HCEC 1CT (cell line): ENCODE measurements around the gene FMN2.

Source experiments
- DNase-seq: peaks from one replicate; pipeline ENCODE4 v3.0.0-alpha.2; 2017

The FMN2 gene

DNA sequence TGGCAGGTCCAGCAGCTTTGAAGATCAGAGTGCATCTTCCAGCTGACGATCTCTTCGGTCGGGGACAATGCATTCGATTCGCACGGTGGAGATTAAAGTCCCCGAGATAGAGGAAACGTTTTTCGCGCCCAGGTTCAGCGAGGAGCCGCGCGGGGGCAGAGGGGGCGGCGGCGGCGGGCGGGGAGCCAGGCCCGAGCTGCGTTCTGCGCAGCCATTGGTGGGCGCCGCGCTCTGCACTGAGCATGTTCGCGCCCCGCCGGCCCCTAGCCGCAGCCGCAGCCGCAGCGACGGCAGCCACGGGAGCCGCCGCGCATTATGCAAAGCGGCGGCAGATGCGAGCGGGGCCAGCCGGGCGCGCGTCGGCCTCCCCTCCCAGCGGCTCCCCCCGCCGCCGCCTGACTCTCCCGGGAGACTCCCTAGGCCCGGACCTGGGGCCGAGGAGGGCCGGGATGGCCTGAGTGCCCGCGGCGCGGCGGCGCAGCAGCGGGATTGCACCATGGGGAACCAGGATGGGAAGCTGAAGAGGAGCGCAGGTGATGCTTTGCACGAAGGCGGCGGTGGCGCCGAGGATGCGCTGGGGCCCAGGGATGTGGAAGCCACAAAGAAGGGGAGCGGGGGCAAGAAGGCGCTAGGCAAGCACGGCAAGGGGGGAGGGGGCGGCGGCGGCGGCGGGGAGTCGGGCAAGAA lies at the start of gene FMN2:
FMN2 (plus strand) TSS at position 270 of the 687 bp plus-strand sequence; CDS start at position 497, 227 bp downstream.
- DNase-seq: peak; percentile 80

GRCh38 chr1:240044620-240045019 lies 47.1 kb upstream of the FMN2 start:
- no peak for DNase-seq

- DNase-seq: no peak
Observed at GRCh38 chr1:240046000-240046399, 45.7 kb upstream of the FMN2 start.

DNA sequence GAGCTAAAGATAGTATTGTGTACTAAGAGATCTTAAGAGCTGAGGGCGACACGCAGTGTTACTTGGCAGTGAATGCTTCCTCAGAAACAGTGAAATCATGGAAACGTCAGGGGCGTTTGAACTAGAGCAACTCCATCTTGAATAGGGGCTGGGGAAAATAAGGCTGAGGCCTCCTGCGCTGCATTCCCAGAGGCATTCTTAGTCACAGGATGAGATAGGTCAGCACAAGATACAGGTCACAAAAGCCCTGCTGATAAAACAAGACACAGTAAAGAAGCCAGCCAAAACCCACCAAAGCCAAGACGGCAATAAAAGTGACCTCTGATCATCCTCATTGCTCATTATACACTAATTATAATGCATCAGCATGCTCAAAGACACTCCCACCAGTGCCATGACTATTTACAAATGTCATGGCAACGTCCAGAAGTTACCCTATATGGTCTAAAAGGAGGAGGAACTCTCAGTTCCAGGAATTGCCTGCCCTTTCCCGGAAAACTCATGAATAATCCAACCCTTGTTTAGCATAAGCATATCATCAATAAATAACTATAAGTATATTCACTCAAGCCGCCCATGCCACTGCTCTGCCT lies 37.5 kb upstream of the FMN2 start:
- no peak for DNase-seq

DNA sequence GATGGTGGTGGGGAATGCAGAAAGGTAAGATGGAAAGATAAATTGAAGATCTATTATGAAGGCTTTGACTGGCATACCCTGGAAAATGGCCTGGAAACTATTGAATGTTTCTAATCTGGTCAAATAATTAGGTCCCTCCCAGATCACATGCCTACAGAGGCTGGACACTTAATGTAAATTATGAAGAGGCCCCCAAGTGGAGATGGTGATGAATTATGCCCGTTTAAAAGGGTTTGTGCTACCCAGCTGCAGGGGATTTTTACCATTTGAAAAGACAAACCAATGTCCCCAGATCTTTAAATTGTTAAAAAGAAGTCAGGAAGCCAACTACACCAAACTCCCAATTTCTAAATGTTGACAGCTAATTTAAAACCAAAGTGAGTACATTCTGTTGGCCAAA lies 35.7 kb upstream of the FMN2 start:
- DNase-seq: no peak

DNA sequence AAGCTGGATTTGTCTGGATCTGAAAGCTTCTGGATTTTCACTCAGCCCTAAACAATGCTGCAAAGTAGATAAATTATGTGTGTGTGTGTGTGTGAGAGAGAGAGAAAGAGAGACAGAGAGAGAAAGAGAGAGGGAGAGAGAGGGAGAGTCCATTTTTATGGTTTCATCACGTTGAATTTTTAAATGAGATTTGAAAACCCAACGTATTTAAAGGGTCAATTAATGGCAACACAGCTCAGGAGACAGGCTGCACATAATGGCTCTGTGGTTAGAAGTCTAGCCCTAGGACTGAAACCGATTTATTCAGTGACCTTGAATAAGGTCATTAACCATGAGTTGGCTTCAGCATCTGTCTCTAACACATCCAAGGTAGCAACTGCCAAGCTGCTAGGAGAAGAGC lies 35.3 kb upstream of the FMN2 start:
- no peak for DNase-seq

GRCh38 chr1:240058049-240058448 lies 33.6 kb upstream of the FMN2 start:
- no peak for DNase-seq

GRCh38 chr1:240068961-240069360 lies 22.7 kb upstream of the FMN2 start:
- no peak for DNase-seq

DNA sequence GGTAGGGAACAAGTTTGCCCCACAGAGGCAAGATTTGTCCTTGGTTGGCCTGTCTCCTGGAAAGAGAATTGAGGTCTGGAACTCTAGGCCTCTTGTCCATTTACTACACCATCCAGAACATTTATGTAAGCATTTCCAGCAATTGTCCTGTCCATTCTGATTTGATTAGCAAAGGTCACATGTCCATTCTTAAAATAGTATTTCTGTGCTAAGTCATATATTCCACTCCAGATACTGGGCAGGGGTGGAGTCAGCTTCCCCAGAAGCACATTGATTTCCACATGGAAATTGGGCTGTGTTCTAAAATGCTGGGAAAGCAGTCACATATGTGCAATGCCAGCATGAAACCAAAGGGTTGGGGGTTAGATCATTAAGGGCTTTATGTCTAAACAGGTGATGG lies 21.5 kb upstream of the FMN2 start:
- DNase-seq: no peak

GRCh38 chr1:240073097-240073496 lies 18.6 kb upstream of the FMN2 start:
- no peak for DNase-seq

DNA sequence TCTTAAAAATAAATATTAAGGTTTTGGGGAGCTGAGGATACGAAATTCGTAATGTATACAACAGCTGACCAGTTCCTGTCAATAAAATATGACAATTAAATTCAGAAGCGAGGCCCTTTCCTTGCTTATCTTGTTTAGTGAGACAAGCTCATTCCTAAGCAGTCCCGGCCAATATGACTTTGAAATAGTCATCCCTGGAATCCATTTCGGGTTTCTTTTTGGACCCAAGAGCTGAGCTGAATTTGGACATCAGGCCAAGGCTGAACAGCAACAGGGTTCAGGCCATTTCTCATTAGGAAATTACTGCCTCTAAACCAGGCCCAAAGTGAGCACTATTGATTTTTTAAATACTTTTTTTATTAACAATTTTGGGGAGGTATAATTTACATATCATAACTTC lies 17.3 kb upstream of the FMN2 start:
- DNase-seq: no peak

GRCh38 chr1:240074908-240075307 lies 16.8 kb upstream of the FMN2 start:
- no peak for DNase-seq

- DNase-seq: no peak
Observed at GRCh38 chr1:240084337-240084736, 7.3 kb upstream of the FMN2 start.

- no peak for DNase-seq
Observed at GRCh38 chr1:240084749-240085148, 6.9 kb upstream of the FMN2 start.

DNA sequence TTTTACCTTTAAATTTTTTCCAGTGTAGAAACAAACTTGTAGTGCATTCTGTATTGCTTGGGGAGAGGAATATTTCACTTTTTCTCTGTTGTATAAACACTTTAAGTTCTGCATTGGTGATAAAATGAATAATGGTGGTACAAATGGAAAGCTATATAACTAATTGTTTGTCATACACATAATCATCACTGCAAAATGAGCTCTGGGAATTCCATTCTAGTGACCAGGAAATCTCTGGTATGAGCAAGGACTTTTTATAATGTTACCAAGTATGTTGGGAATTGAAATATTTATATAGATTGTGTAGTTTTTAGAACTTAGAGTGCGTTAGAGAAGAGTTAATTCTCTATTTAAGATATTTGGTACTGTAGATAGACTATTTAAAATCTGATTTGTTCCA lies 5.0 kb upstream of the FMN2 start:
- peak; percentile 87 for DNase-seq

- DNase-seq: no peak
Observed at GRCh38 chr1:240090014-240090413, 1.7 kb upstream of the FMN2 start.

DNA sequence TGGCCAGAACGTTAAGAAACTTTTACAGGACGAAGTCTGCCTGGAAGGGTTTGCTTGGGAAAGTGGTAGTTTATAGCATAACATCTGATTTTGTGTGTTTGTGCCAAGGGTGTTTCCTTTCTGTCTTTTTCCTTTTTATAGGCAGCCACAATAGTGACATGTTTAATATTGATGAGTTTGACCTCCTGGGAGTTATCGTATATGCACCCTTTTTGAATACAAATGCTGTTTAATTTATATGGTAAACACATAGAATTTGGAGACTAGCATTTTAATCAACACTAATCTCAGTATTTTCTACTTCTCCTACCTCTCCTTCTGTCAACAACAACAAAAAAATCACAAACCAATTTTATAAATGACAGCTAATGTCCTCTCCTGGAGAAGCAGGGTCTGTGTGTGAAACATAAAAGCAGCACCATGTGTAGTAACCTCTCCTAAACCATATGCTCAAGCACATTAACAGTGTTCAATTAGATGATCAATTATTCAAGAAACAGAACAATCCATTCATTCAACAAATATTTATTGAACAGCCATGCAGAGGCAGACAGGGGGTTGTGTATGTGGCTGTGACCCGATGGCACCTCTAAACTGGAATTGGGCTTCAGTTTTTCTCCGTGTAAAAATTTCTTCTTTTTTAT lies 604 bp upstream of the FMN2 start:
- no peak for DNase-seq

DNA sequence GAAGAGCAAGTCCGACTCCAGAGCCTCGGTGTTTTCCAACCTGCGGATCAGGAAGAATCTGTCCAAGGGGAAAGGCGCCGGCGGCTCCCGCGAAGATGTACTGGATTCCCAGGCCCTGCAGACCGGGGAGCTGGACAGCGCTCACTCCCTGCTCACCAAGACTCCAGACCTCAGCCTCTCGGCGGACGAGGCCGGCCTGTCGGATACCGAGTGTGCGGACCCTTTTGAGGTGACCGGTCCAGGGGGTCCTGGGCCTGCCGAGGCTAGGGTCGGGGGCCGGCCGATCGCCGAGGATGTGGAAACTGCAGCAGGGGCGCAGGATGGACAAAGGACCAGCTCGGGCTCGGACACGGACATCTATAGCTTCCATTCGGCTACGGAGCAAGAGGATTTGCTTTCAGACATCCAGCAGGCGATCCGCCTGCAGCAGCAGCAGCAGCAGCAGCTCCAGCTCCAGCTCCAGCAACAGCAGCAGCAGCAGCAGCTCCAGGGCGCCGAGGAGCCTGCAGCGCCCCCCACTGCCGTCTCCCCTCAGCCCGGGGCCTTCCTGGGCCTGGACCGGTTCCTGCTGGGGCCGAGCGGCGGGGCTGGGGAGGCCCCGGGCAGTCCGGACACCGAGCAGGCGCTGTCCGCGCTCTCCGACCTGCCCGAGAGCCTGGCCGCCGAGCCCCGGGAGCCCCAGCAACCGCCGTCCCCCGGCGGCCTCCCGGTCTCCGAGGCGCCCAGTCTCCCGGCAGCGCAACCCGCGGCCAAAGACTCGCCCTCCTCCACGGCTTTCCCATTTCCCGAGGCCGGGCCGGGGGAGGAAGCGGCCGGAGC lies 827 bp downstream of the FMN2 start:
- DNase-seq: peak; percentile 72

DNA sequence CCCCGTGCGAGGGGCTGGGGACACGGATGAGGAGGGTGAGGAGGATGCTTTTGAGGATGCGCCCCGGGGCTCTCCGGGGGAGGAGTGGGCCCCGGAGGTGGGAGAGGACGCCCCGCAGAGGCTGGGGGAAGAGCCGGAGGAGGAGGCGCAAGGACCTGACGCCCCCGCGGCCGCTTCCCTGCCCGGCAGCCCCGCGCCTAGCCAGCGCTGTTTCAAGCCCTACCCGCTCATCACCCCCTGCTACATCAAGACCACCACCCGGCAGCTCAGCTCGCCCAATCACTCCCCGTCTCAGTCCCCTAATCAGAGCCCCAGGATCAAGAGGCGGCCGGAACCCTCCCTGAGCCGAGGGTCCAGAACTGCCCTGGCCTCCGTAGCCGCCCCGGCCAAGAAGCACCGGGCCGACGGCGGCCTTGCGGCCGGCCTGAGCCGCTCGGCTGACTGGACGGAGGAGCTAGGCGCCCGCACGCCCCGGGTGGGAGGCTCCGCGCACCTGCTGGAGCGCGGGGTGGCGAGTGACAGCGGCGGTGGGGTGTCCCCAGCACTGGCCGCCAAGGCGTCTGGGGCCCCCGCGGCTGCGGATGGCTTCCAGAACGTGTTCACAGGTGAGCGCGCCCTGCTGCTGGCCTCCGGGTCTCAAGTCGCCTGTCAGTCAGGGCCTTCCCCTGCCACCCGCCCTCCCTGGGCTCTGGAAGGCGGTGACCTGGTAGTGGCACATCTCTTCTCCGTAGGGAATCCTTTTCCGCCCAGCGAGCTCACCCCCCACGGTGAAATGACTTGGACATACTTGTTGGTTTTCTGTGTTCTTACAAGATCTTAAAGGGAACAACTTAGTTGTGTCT lies 1.7 kb downstream of the FMN2 start:
- DNase-seq: peak; percentile 27

- no peak for DNase-seq
Observed at GRCh38 chr1:240094041-240094722, 2.5 kb downstream of the FMN2 start.

DNA sequence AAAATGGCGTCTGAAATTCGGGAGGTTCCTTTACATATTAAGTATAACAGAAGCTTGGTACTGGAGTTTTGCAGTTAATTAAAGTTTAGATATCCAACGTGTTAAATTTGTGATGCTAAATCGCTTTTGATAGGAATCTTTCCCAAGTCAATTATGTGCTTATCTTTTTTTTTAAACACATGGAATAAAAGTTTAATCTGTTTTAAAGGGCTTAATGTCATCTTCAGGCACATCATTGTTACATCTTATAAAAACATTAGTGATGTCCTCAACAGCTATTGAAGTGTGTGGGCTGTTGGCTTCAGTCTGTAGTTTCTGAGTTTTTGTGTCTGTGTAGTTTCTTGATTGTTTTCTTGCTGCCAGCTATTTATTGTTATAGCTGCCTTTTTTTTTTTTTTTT lies 5.3 kb downstream of the FMN2 start:
- DNase-seq: no peak

DNA sequence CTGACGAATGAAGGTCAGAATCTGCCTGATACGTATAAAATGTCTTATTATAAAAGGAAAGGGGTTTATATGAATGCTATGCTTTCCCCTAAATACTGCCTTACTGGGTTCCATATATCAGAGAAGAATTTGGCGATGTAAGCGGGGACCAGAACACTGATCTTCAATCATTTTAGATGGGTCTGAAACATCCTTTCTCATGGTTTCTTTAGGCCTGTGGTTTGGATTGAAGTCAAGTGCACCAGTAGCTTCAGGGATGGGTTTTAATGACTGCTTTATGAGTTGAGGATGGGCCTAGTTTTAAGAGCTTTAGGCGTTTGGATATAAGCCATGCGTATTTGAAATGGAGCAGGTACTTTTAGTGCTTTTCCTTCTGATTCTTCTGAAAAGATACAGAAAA lies 6.9 kb downstream of the FMN2 start:
- DNase-seq: no peak
